ENCODE results near the gene C16orf96. TPM values are rescaled to one million over a fixed set of nuclear protein-coding genes. Genes with fewer than 3 reads are reported as not detected.

C16orf96 gene
- total RNA-seq, 2 donors from 2014 or later = not detected

- H3K9me3 Mint-ChIP-seq = no peaks in the 10 kb centered on the region
- peaks cover 36 to 38% of the 10 kb centered on the region in 2 donors for H3K4me1 Mint-ChIP-seq (ENCODE audit: low read depth in 2 of 2)
- peak overlapping the region in 1 of 2 donors; percentile 72 for H3K27ac Mint-ChIP-seq
- H3K27me3 Mint-ChIP-seq = no peaks in the 10 kb centered on the region
- no peak overlapping the region for H3K4me3 Mint-ChIP-seq
- DNase-seq (ENCODE audit: low spot score) = no peak
- H3K36me3 Mint-ChIP-seq = no peaks in the 10 kb centered on the region
- ATAC-seq = no peak
These were observed 21.9 kb upstream of the C16orf96 start for GRCh38 chr16:4534151-4534790.

- Mint-ChIP-seq H3K4me1 (ENCODE audit: low read depth in 2 of 2) (peaks cover 31 to 34% of the 10 kb centered on the region in 2 donors), H3K36me3 (peaks cover 5% of the 10 kb centered on the region), H3K4me3 (peak overlapping the region; percentile 24), H3K27ac (peak overlapping the region in 1 of 2 donors; percentile 85), H3K27me3 (no peaks in the 10 kb centered on the region), H3K9me3 (no peaks in the 10 kb centered on the region)
- peak; percentile 17 to 21 for ATAC-seq
- no peak for DNase-seq (ENCODE audit: low spot score)
These were observed 20.5 kb upstream of the C16orf96 start for GRCh38 chr16:4535627-4536108.

DNA sequence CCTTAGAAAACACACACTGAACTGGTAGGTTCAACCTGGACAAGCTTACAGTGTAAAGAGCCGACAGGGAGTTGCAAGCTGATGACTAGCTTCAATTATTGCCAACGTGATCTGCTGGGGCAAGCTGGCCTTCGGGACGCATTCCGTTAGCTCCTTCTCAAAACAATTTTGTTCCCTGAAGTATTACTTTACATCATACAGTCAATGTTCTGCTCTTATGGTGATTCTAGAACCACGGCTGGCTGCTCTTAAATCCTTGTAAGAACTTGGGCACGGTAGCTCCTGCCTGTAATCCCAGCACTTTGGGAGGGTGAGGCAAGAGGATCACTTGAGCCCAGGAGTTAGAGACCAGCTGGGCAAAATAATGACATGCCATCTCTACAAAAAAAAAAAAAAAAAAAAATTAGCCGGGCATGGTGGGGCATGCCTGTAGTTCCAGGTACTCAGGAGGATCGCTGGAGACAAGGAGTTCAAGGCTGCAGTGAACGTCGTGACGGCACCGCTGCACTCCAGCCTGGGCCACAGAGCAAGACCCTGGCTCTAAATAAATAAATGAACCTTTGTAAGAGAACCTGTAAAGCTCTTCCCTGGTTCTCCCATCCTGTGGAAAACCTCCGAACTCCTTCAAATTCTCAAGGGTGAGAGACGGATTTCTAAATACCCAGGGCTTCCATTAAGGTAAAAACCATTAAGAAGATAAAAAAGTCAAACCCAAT lies 19.6 kb upstream of the C16orf96 start:
- H3K4me3 Mint-ChIP-seq = peak overlapping the region; percentile 76
- H3K9me3 Mint-ChIP-seq = no peaks in the 10 kb centered on the region
- H3K4me1 Mint-ChIP-seq (ENCODE audit: low read depth in 2 of 2) = peaks cover 31 to 34% of the 10 kb centered on the region in 2 donors
- H3K36me3 Mint-ChIP-seq = peaks cover 5% of the 10 kb centered on the region
- ATAC-seq = no peak
- peak overlapping the region in 1 of 2 donors; percentile 85 for H3K27ac Mint-ChIP-seq
- H3K27me3 Mint-ChIP-seq = no peaks in the 10 kb centered on the region
- no peak for DNase-seq (ENCODE audit: low spot score)

DNA sequence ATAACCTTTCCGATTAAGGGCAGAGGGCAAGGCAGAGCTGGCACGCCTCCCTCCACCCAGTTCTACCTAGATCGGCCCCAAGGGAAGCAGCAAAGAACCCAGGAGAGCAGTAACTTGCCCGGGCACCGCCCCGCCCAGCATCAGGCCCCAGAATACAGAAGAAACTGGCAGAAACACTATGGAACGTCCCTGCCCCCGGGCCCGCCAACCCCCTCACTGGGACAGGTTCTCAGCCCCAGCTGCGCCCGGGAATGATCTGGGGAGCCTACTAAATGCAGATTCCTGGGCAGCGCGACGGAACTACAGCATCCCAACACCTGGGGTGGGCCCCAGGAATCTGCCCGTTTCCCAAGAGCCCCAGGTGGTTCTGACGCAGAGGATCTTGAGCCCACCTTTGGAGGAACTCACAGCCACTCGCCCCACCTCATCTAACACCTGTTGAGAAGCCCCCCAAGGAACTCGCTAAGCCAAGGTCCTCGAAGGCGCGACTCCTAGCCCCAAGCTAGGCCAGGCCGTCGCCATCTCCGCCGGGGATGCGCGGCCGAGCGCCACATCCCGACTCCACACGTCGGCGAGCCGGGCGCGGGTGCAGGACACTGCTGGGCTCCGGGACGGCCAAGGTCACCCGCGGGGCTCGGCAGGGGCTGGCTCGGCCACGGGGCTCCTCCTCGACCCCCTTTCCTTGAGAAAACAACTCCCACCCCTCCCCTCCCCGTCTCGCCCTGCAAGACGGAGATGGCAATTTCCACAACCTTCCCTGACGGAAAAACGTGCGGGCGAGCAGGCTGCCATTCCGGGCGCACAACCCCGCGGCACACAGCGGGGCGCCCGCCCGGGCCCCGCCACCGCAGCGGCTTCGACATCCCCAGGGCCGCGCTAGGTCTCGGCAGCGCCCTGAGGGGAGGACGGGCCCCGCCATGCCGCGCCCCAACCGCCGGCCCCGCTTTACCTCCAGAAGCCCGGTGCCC lies 18.5 kb upstream of the C16orf96 start:
- DNase-seq (ENCODE audit: low spot score) (no peak), ATAC-seq (peak; percentile 56 to 65)
- H3K4me1 Mint-ChIP-seq (ENCODE audit: low read depth in 2 of 2) = peaks cover 31 to 34% of the 10 kb centered on the region in 2 donors
- H3K36me3 Mint-ChIP-seq = peaks cover 5% of the 10 kb centered on the region
- H3K9me3 Mint-ChIP-seq = no peaks in the 10 kb centered on the region
- H3K4me3 Mint-ChIP-seq = peak overlapping the region; percentile 76
- no peaks in the 10 kb centered on the region for H3K27me3 Mint-ChIP-seq
- peak overlapping the region in 1 of 2 donors; percentile 82 for H3K27ac Mint-ChIP-seq

GRCh38 chr16:4538350-4539235 lies 17.5 kb upstream of the C16orf96 start, which contains the start of gene CDIP1:
TSS of gene CDIP1 (minus strand) at chr16:4538773. CDS start at chr16:4514130, 24,643 bp downstream.
- peak; percentile 92 to 95 for ATAC-seq
- Mint-ChIP-seq H3K27ac (peak within 1 kb of the TSS; percentile 37 to 82), H3K27me3 (no peaks in the 10 kb centered on the region), H3K4me3 (peak within 1 kb of the TSS; percentile 76), H3K9me3 (no peaks in the 10 kb centered on the region), H3K36me3 (peaks cover 5% of the 10 kb centered on the region), H3K4me1 (ENCODE audit: low read depth in 2 of 2) (peaks cover 31% of the 10 kb centered on the region in 2 donors)
- DNase-seq (ENCODE audit: low spot score) = peak; percentile 95

GRCh38 chr16:4539716-4540284 lies 16.3 kb upstream of the C16orf96 start:
- H3K36me3 Mint-ChIP-seq = peaks cover 5% of the 10 kb centered on the region
- H3K9me3 Mint-ChIP-seq = no peaks in the 10 kb centered on the region
- H3K4me1 Mint-ChIP-seq (ENCODE audit: low read depth in 2 of 2) = peaks cover 25 to 26% of the 10 kb centered on the region in 2 donors
- no peak for ATAC-seq
- peak overlapping the region; percentile 6 for H3K4me3 Mint-ChIP-seq
- H3K27me3 Mint-ChIP-seq = no peaks in the 10 kb centered on the region
- DNase-seq (ENCODE audit: low spot score) = no peak
- no peak overlapping the region for H3K27ac Mint-ChIP-seq

GRCh38 chr16:4544473-4544872 lies 11.7 kb upstream of the C16orf96 start:
- no peaks in the 10 kb centered on the region for H3K9me3 Mint-ChIP-seq
- ATAC-seq (no peak), DNase-seq (ENCODE audit: low spot score) (no peak)
- H3K4me1 Mint-ChIP-seq (ENCODE audit: low read depth in 2 of 2) = no peaks in the 10 kb centered on the region
- no peak overlapping the region for H3K27ac Mint-ChIP-seq
- peaks cover 5% of the 10 kb centered on the region for H3K36me3 Mint-ChIP-seq
- no peak overlapping the region for H3K4me3 Mint-ChIP-seq
- H3K27me3 Mint-ChIP-seq = no peaks in the 10 kb centered on the region

- no peak for ATAC-seq
- H3K36me3 Mint-ChIP-seq = no peaks in the 10 kb centered on the region
- H3K27me3 Mint-ChIP-seq = no peaks in the 10 kb centered on the region
These were observed 8.0 kb upstream of the C16orf96 start for GRCh38 chr16:4548124-4548523.

DNA sequence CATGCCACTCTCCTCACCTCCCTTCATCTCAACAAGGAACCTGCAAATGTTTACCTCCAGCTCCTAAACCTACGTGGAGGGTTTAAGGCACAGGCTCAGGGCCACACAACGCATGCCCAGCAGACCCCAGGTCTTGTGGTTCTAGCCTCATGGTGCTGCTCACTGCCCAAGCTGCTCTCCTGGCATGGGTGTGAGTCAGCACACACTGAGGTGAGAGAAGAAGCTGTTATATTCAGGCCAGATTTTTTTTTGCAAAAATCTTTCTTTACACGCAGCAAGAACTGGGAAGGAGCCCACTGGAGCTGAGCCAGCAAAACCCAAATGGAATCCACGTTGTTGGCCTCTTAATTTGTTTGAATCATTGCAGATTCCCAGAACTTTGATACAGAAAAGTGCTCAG lies 5.5 kb upstream of the C16orf96 start:
- DNase-seq (ENCODE audit: low spot score) (no peak), ATAC-seq (no peak)
- no peaks in the 10 kb centered on the region for H3K27me3 Mint-ChIP-seq
- no peaks in the 10 kb centered on the region for H3K36me3 Mint-ChIP-seq
- no peak overlapping the region for H3K27ac Mint-ChIP-seq
- no peaks in the 10 kb centered on the region for H3K9me3 Mint-ChIP-seq
- no peaks in the 10 kb centered on the region for H3K4me1 Mint-ChIP-seq (ENCODE audit: low read depth in 2 of 2)
- no peak overlapping the region for H3K4me3 Mint-ChIP-seq

More at GRCh38 chr16:4548124-4548523, 8.0 kb upstream of the C16orf96 start:
- H3K9me3 Mint-ChIP-seq = no peaks in the 10 kb centered on the region
- H3K4me1 Mint-ChIP-seq (ENCODE audit: low read depth in 2 of 2) = no peaks in the 10 kb centered on the region
- H3K4me3 Mint-ChIP-seq = no peak overlapping the region
- no peak overlapping the region for H3K27ac Mint-ChIP-seq
- DNase-seq (ENCODE audit: low spot score) = no peak

DNA sequence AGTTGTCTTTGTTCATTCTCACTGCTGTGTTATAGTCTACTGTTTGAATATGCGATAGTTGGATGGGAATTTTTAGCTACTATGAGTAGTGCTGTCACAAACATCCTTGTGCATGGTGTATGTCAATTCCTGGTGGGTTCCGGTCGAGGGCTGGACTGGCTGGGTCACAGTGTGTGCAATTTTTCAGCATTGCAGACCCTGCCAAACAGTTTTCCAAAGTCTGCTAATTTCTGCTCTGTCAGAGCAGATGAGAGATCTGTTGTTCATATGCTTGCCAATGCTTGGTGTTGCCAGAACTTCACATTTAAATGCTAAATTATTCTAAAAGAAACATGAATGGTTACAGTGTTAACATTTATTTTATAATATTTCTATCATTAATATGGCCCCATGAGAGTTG lies 3.6 kb upstream of the C16orf96 start:
- Mint-ChIP-seq H3K4me3 (no peak overlapping the region), H3K27ac (no peak overlapping the region), H3K4me1 (ENCODE audit: low read depth in 2 of 2) (no peaks in the 10 kb centered on the region), H3K36me3 (no peaks in the 10 kb centered on the region), H3K9me3 (no peaks in the 10 kb centered on the region), H3K27me3 (no peaks in the 10 kb centered on the region)
- DNase-seq (ENCODE audit: low spot score) (no peak), ATAC-seq (no peak)

GRCh38 chr16:4556580-4556979 lies 440 bp downstream of the C16orf96 start:
- Mint-ChIP-seq H3K9me3 (no peaks in the 10 kb centered on the region), H3K27me3 (no peaks in the 10 kb centered on the region), H3K27ac (no peak overlapping the region), H3K4me3 (no peak overlapping the region), H3K4me1 (ENCODE audit: low read depth in 2 of 2) (no peaks in the 10 kb centered on the region), H3K36me3 (no peaks in the 10 kb centered on the region)
- DNase-seq (ENCODE audit: low spot score) (no peak), ATAC-seq (no peak)

GRCh38 chr16:4557973-4558372 lies 1.8 kb downstream of the C16orf96 start:
- H3K4me1 Mint-ChIP-seq (ENCODE audit: low read depth in 2 of 2) = no peaks in the 10 kb centered on the region
- H3K27me3 Mint-ChIP-seq = no peaks in the 10 kb centered on the region
- no peak for DNase-seq (ENCODE audit: low spot score)
- no peak overlapping the region for H3K27ac Mint-ChIP-seq
- H3K36me3 Mint-ChIP-seq = no peaks in the 10 kb centered on the region
- H3K4me3 Mint-ChIP-seq = no peak overlapping the region
- no peak for ATAC-seq
- no peaks in the 10 kb centered on the region for H3K9me3 Mint-ChIP-seq
